Peyer's patch (tissue), 4 donors: ENCODE results near the gene UBAC2. TPM values are rescaled to one million over a fixed set of nuclear protein-coding genes. Genes with fewer than 3 reads are reported as not detected.
A peak's percentile ranks its signal among the peaks of the same experiment; 100 is the strongest.

Source experiments
- DNase-seq, 3 donors: peaks; one replicate each; pipeline ENCODE4 v3.0.0-alpha.2; 2017 to 2019
- H3K27ac ChIP-seq, 4 donors: fragments of 200-600 bp; sonication (generic); one replicate each; pipeline ENCODE4 v1.5.1; 2016 to 2019
- H3K27me3 ChIP-seq, 2 donors: fragments of 200-600 bp; sonication (generic); one replicate each; pipeline ENCODE4 v1.5.1; 2019
- H3K36me3 ChIP-seq, 3 donors: fragments of 200-600 bp; sonication (generic); one replicate each; pipeline ENCODE4 v1.5.1; 2016 to 2019
- H3K4me1 ChIP-seq, 4 donors: fragments of 200-600 bp; sonication (generic); one replicate each; pipeline ENCODE4 v1.5.1; 2016 to 2019
- H3K4me3 ChIP-seq, 4 donors: fragments of 200-600 bp; sonication (generic); 1 replicate in 3 of 4; 2 replicates in 1 of 4; pipeline ENCODE4 v1.5.1; 2016 to 2019; ENCODE audit warnings: mild to moderate bottlenecking in 1 of 4
- H3K9me3 ChIP-seq, 4 donors: fragments of 200-600 bp; sonication (generic); one replicate each; pipeline ENCODE4 v1.5.1; 2016 to 2019; ENCODE audit warnings: mild to moderate bottlenecking in 1 of 4
- POLR2A ChIP-seq, 2 donors: fragments of 450-650 bp; IDR thresholded peaks; one replicate each; pipeline ENCODE4 v1.5.1; 2017; ENCODE audit warnings: antibody characterized with exemption in 2 of 2, mild to moderate bottlenecking in 2 of 2, moderate library complexity in 2 of 2
- total RNA-seq, 4 donors: library from RNA; depleted of rRNA; stranded (reverse); fragments of >200 nt; gene quantifications; one replicate each; pipeline ENCODE4 v1.1.0, GENCODE V29; 2016
- TF ChIP-seq, protein P1 (sequence below), 6 experiments: fragments of 450-650 bp in 4 of 6; fragments of 200-600 bp in 2 of 6; sonication (generic) in 1 of 6; IDR thresholded peaks; one replicate each; pipeline ENCODE4 v1.5.1; 2017 to 2019; ENCODE audit warnings: antibody characterized with exemption in 6 of 6, mild to moderate bottlenecking in 3 of 6, moderate library complexity in 1 of 6

The UBAC2 gene
- total RNA-seq, 4 donors from 2014 or later: 38.8 to 67.8 (median 63.4) TPM

DNA sequence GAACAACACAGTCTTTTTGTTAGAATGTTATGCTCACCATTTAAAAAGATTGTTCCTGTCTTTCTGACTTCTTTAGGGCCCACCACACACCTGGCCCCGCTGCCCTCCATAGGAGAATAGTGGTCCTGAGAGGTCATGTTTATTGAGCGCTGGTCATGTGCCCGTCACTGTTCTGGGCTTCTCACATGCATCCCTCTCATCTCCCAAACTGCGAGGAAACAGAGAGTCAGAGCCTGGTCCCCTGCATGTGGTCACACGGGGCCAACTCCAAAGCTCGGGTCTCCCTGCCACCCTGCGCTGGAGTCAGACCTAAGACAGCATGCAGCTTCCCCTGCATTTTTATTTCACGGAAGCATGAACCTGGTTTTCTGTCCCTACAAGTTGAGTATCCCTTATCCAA is 177.0 kb downstream of the UBAC2 start:
- peak overlapping the region in 1 of 4 donors; percentile 85 for H3K27ac ChIP-seq
- H3K9me3 ChIP-seq: no peaks in the 10 kb centered on the region
- no peak for TF ChIP-seq POLR2A (IDR thresholded peaks at IDR 0.05)
- TF ChIP-seq, protein P1, sequence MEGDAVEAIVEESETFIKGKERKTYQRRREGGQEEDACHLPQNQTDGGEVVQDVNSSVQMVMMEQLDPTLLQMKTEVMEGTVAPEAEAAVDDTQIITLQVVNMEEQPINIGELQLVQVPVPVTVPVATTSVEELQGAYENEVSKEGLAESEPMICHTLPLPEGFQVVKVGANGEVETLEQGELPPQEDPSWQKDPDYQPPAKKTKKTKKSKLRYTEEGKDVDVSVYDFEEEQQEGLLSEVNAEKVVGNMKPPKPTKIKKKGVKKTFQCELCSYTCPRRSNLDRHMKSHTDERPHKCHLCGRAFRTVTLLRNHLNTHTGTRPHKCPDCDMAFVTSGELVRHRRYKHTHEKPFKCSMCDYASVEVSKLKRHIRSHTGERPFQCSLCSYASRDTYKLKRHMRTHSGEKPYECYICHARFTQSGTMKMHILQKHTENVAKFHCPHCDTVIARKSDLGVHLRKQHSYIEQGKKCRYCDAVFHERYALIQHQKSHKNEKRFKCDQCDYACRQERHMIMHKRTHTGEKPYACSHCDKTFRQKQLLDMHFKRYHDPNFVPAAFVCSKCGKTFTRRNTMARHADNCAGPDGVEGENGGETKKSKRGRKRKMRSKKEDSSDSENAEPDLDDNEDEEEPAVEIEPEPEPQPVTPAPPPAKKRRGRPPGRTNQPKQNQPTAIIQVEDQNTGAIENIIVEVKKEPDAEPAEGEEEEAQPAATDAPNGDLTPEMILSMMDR (IDR thresholded peaks at IDR 0.05): no peak
- H3K27me3 ChIP-seq: no peaks in the 10 kb centered on the region
- no peak overlapping the region for H3K4me3 ChIP-seq
- DNase-seq: no peak
- peaks cover 0 to 38% (median 18%) of the 10 kb centered on the region in 4 donors for H3K4me1 ChIP-seq
- peaks cover 0 to 9% (median 0%) of the 10 kb centered on the region in 3 donors for H3K36me3 ChIP-seq

DNA sequence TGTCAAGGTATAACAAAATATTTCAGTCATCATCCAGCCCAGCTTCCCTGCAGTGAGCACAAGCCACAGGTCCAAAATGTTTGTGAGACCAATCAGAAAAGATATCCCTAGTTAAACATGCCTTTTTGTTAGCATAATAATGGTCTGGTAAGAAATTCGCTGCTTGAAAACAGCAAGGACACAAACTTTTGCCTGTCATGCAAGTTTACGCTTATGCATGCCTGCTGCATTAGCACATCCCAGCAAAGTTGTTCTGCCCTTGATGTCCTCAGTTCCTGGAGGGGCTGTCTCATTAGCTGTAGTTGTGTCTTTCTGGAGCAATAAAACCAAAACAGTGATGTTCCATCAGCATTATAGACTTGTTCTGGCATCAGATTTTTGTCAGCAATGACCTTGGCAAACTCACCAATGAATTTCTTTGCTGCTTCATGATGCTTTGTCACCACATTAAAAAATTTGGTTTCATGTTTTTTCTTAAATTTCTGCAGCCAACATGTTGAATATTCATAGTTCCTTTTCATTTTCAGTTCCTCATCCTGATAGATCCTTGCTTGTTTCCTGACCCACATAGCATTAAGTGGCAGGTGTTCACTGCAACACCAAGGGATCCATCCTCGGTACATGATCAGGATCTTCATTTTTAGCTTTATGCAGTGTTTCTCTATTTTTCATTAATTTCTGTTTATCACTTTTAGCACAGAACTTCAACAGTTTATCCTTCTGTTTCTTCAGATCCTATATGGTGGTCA is 178.5 kb downstream of the UBAC2 start:
- no peaks in the 10 kb centered on the region for H3K27me3 ChIP-seq
- no peak for DNase-seq
- H3K4me3 ChIP-seq: no peak overlapping the region
- no peaks in the 10 kb centered on the region for H3K9me3 ChIP-seq
- H3K36me3 ChIP-seq: peaks cover 0 to 8% (median 0%) of the 10 kb centered on the region in 3 donors
- H3K4me1 ChIP-seq: peaks cover 0 to 37% (median 19%) of the 10 kb centered on the region in 4 donors
- H3K27ac ChIP-seq: peak overlapping the region in 1 of 4 donors; percentile 57
- TF ChIP-seq, protein P1 (IDR thresholded peaks at IDR 0.05): no peak
- TF ChIP-seq POLR2A (IDR thresholded peaks at IDR 0.05): no peak

DNA sequence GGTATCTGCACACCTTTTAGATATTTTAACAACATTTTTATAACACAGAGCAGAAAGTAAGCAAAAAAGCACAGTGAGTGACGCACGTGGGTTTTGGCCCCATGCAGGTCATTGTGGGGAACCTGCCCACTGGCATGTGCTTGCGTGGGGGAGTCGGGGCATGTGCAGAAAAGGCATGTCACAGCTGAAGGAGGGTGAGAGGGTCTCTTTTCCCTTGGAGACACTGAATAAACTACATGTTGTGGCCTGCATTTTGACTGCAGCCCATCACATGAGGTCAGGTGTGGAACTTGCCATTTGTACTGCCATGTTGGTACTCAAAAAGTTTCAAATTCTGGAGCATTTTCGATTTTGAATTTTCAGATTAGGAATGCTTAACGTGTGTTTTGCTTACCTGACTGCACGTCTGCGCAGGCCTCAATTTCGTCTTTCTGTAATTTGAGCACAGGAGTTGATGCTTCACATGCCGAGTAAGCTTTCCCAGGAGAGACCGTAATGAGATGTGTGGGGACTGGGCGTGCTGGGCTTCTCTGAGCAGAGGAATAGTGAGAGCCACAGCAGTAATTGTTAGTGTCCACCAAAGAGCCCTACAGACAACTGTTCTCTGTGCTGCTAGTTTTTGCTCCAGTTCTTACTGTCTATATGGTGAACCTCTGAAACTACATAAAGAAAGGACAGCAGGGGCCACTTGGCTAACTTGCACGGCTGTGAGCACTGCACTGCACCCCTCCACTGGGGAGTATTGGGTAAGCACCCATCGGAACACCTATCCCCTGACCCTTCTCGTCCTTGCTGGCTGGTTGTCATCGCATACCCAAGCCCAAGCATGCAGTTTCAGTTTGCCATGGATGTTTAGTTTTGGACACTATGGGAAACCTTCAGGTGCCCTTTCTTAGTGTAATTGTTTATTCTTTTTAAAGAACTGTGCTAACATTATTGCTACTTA is 179.5 kb downstream of the UBAC2 start:
- peaks cover 0 to 34% (median 19%) of the 10 kb centered on the region in 4 donors for H3K4me1 ChIP-seq
- H3K4me3 ChIP-seq: no peak overlapping the region
- no peak for DNase-seq
- peaks cover 0 to 11% (median 0%) of the 10 kb centered on the region in 3 donors for H3K36me3 ChIP-seq
- H3K9me3 ChIP-seq: no peaks in the 10 kb centered on the region
- no peak for TF ChIP-seq POLR2A (IDR thresholded peaks at IDR 0.05)
- TF ChIP-seq, protein P1 (IDR thresholded peaks at IDR 0.05): no peak
- H3K27me3 ChIP-seq: no peaks in the 10 kb centered on the region
- H3K27ac ChIP-seq: peak overlapping the region in 2 of 4 donors; percentile 33 to 57

DNA sequence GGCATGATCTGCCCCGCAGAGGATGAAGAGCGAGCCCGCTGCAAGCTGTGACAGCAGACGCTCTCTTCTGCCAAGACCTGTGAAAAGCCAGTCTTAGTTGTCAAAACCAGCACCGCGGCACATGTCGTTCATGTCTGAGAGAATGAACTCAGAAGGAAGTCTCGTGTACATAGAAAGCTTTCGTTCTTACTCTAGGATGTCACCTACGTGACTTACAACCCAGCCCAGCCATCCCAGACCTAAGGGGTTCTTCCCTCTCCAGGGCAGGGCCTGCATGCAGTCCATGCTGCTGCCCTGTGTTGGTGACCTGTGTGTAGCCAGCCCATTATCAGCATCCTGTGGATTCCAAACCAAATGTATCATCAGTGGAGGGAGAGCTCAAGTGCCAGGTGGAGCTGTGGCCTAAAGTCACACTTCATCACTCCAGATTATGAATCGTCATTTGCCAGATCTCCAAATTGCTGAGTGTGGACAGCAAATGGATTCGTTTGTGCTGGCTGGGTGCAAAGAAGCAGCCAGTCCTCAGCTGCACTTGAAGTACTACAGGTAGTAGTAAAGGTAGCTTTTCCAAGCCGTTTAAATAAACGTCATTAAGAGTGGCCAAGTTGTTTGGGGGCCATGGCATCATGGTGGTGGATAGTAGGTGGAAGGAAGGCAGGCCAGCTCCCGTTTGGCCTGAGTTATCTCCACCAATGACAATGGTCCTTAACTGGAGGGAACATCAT is 180.4 kb downstream of the UBAC2 start:
- Histone ChIP-seq H3K4me1 (peaks cover 0 to 34% (median 18%) of the 10 kb centered on the region in 4 donors), H3K36me3 (peaks cover 0 to 19% (median 0%) of the 10 kb centered on the region in 3 donors), H3K4me3 (no peak overlapping the region), H3K27me3 (no peaks in the 10 kb centered on the region), H3K9me3 (no peaks in the 10 kb centered on the region), H3K27ac (peak overlapping the region; percentile 17 to 57 (median 42))
- TF ChIP-seq, protein P1 (IDR thresholded peaks at IDR 0.05): no peak
- DNase-seq: peak in 2 of 3 donors; percentile 73 to 79

DNA sequence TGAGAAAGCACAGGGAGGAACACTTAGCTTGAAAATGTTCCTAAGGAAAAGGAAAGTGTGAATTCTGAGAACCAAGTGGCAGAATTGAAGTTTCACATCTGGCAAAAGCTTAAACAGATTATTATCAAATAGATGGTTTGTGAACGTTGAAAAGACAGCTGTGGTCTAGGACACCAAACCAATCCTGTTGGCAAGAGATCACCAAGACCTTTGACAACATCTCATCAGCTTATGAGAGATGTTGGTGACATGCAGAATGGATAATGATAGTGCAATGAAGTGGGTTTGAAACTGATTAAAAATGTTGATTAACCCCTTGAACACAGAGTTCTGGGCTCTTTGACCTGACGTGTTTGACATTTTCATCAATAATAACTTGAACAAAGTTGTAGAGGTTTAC is 181.1 kb downstream of the UBAC2 start:
- no peak overlapping the region for H3K4me3 ChIP-seq
- DNase-seq: no peak
- TF ChIP-seq, protein P1 (IDR thresholded peaks at IDR 0.05): no peak
- TF ChIP-seq POLR2A (IDR thresholded peaks at IDR 0.05): no peak
- H3K4me1 ChIP-seq: peaks cover 0 to 27% (median 15%) of the 10 kb centered on the region in 4 donors
- H3K36me3 ChIP-seq: peaks cover 0 to 24% (median 0%) of the 10 kb centered on the region in 3 donors
- H3K9me3 ChIP-seq: no peaks in the 10 kb centered on the region
- peak overlapping the region in 3 of 4 donors; percentile 37 to 57 (median 51) for H3K27ac ChIP-seq
- no peaks in the 10 kb centered on the region for H3K27me3 ChIP-seq
